ENCODE measurements around the gene PPM1J. TPM values are rescaled to one million over a fixed set of nuclear protein-coding genes. Genes with fewer than 3 reads are reported as not detected.

The PPM1J gene
- total RNA-seq, 4 donors from 2014 or later = 0.66 to 3.3 (median 1.8) TPM

- no peak for TF ChIP-seq CTCF (IDR thresholded peaks at IDR 0.05)
- Histone ChIP-seq H3K9me3 (no peaks in the 10 kb centered on the region), H3K27me3 (no peaks in the 10 kb centered on the region), H3K36me3 (peaks cover 0 to 99% (median 12%) of the 10 kb centered on the region in 3 donors), H3K4me3 (no peak overlapping the region), H3K4me1 (no peaks in the 10 kb centered on the region), H3K27ac (no peak overlapping the region)
- no peak for DNase-seq (ENCODE audit: low spot score in 2 of 2)
- WGBS, 2 donors = 93% methylated on average over 3 of the region's 3 CpGs
Measured at GRCh38 chr1:112665857-112666256, 49.3 kb downstream of the PPM1J start.

Other genes with a start within 250 kb of the PPM1J start
- gene WNT2B, start 206.4 kb downstream of the PPM1J start, total RNA-seq = 10 to 100 TPM in 2 of 4 donors, 1 to 10 TPM in 2; 3.6 to 12.2 (median 9.7) TPM
- gene ST7L, start 96.2 kb downstream of the PPM1J start, total RNA-seq = 10 to 100 TPM; 18.4 to 24.0 (median 20.4) TPM
- gene CAPZA1, start 95.5 kb downstream of the PPM1J start, total RNA-seq = 100 to 1,000 TPM in 3 of 4 donors, 10 to 100 TPM in 1; 90.8 to 126 (median 114) TPM
- gene MOV10, start 40.7 kb downstream of the PPM1J start, total RNA-seq = 10 to 100 TPM; 30.6 to 69.9 (median 43.8) TPM
- gene RHOC, start 8.2 kb downstream of the PPM1J start, total RNA-seq = 100 to 1,000 TPM; 225 to 297 (median 293) TPM
- 10 to 100 TPM; 13.1 to 20.7 (median 15.7) TPM for gene SLC16A1, start 240.9 kb upstream of the PPM1J start, total RNA-seq